Measurements from ENCODE around the gene POLA1.

GRCh38 chrX:24775891-24776290 lies 82.2 kb downstream of the POLA1 start:
- TF ChIP-seq ZNF274 (IDR thresholded peaks at IDR 0.05; ENCODE audit: low read depth, low read length) (no peak), YY1 (IDR thresholded peaks at IDR 0.05; ENCODE audit: insufficient read depth, insufficient read length) (no peak)

Measured in NT2/D1 (cell line).